ENCODE data around the gene GZMA.
"Not testable (repeated sequence)": the region's sequence is repeated elsewhere in the genome, so short reads cannot be mapped to it uniquely, and the experiment has no call there.

Gene GZMA

GRCh38 chr5:55102348-55102747 is at the start of gene GZMA:
GZMA (plus strand) TSS chr5:55102646; CDS start chr5:55102683, 37 bp downstream.
- DNase-seq (ENCODE audit: low spot score), result no peak

- no peak for DNase-seq (ENCODE audit: low spot score)
Measured at GRCh38 chr5:55055183-55055582, 47.3 kb upstream of the GZMA start.

GRCh38 chr5:55062039-55062779 is 40.2 kb upstream of the GZMA start:
- no peak for DNase-seq (ENCODE audit: low spot score)

- DNase-seq (ENCODE audit: low spot score), result no peak
Measured at GRCh38 chr5:55063220-55063863, 39.1 kb upstream of the GZMA start.

- DNase-seq (ENCODE audit: low spot score), result no peak
Measured at GRCh38 chr5:55063899-55064298, 38.5 kb upstream of the GZMA start.

- DNase-seq (ENCODE audit: low spot score), result no peak
Measured at GRCh38 chr5:55064523-55064922, 37.9 kb upstream of the GZMA start.

- no peak for DNase-seq (ENCODE audit: low spot score)
Measured at GRCh38 chr5:55066277-55066676, 36.2 kb upstream of the GZMA start.

GRCh38 chr5:55070968-55071367 is 31.5 kb upstream of the GZMA start:
- no peak for DNase-seq (ENCODE audit: low spot score)

- no peak for DNase-seq (ENCODE audit: low spot score)
Measured at GRCh38 chr5:55071413-55071812, 31.0 kb upstream of the GZMA start.

GRCh38 chr5:55072666-55073065 is 29.8 kb upstream of the GZMA start:
- DNase-seq (ENCODE audit: low spot score), result no peak

GRCh38 chr5:55073211-55073610 is 29.2 kb upstream of the GZMA start:
- DNase-seq (ENCODE audit: low spot score), result no peak

- DNase-seq (ENCODE audit: low spot score), result peak; percentile 89
Measured at GRCh38 chr5:55081541-55081940, 20.9 kb upstream of the GZMA start.

- DNase-seq (ENCODE audit: low spot score), result not testable (repeated sequence)
Measured at GRCh38 chr5:55089301-55089700, 13.1 kb upstream of the GZMA start.

GRCh38 chr5:55091011-55091410 is 11.4 kb upstream of the GZMA start:
- not testable (repeated sequence) for DNase-seq (ENCODE audit: low spot score)

- no peak for DNase-seq (ENCODE audit: low spot score)
Measured at GRCh38 chr5:55096182-55096581, 6.3 kb upstream of the GZMA start.

GRCh38 chr5:55096861-55097260 is 5.6 kb upstream of the GZMA start:
- no peak for DNase-seq (ENCODE audit: low spot score)

GRCh38 chr5:55101148-55101547 is 1.3 kb upstream of the GZMA start:
- not testable (repeated sequence) for DNase-seq (ENCODE audit: low spot score)

- no peak for DNase-seq (ENCODE audit: low spot score)
Measured at GRCh38 chr5:55101556-55102276, 730 bp upstream of the GZMA start.

- DNase-seq (ENCODE audit: low spot score), result no peak
Measured at GRCh38 chr5:55104036-55104772, 1.8 kb downstream of the GZMA start.

- DNase-seq (ENCODE audit: low spot score), result no peak
Measured at GRCh38 chr5:55104946-55105701, 2.7 kb downstream of the GZMA start.

GRCh38 chr5:55105976-55106375 is 3.5 kb downstream of the GZMA start:
- not testable (repeated sequence) for DNase-seq (ENCODE audit: low spot score)

- DNase-seq (ENCODE audit: low spot score), result no peak
Measured at GRCh38 chr5:55108661-55109060, 6.2 kb downstream of the GZMA start.

All from pons (tissue), 1 donor.